DLD1 (cell line): Measurements from ENCODE around the gene TDRD12.

Experiments
- in situ Hi-C: cut with HindIII; loops from 2 replicates; pipeline ENCODE4 v1.10.0; 2017; ENCODE audit warnings: low sequenced_read_pairs

The TDRD12 gene

DNA sequence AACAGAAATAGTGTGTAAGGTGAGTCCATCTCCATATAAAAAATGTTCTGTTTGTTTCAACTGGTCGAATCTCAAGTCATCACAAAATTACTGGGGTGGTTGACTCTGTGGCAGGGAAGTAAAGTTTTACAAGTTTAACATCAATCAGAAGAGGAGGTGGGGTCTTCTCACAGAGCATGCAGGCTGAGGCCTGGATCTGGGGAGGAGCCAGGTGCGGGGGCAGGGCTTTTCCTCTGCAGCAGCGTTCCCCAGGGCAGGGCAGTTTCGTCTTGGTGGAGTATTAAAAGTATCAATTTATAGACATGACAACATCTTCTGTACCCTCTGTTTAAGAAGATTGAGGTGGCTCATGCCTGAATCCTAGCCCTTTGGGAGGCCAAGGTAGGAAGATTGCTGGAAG, 81.2 kb downstream of the TDRD12 start:
- in situ Hi-C loops: no loop called here

- in situ Hi-C loops: no loop called here
These were observed 83.3 kb downstream of the TDRD12 start for GRCh38 chr19:32802840-32803239.

DNA sequence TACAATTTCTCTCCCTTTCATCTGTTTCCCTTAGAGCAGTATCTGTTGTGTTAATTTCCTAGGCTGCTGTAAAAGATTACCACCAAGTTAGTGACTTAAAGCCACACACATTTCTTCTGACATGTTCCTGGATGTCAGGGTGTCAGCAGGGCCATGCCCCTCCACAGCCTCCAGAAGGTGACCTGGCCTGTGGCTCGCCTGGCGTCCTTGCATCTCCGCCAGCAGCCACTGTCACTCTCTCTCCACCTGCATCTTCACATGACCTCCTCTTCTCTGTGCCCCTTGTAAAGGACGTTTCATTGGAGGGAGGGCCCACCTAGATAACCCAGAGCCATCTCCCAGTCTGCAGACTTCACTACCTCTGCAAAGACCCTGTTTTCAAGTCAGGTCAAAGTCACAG, 88.7 kb downstream of the TDRD12 start:
- in situ Hi-C loops: no loop called here

- in situ Hi-C loops: no loop called here
These were observed 89.7 kb downstream of the TDRD12 start for GRCh38 chr19:32809254-32809653.

DNA sequence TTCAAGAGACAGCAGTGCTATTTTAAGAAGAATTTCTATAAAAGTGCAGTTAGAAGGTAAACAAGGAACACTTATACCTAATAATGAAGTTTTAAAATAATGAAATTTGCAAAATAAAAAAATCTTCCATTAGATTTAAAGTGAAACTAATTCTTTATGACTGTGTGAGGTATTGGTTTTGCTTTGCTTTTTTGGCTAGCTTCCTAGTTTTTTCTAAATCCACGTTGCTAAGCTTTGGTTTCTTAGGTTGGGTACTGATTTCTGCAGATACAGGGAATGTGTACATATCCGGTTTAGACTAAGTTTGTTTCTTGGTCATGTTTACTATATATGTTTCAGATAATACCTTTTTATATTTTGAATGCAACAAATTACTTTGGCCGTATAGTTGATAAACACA, 90.2 kb downstream of the TDRD12 start:
- in situ Hi-C loops: no loop called here

DNA sequence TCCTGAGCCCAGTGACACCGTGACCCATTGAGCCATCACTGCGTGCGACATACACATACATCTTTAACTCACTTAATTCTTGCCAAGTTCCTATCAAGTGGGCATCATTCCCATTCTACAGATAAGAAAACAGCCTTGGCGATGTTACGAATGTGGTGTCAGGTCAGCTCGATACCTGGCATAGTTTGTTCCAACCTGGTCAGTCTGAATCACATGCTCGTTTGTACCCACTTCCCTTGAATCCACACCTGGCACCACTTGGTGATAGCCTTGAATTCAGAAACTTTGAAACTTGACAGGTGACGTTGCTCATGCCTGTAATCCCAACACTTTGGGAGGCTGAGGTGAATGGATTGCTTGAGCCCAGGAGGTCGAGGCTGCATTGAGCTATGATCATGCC, 90.9 kb downstream of the TDRD12 start:
- in situ Hi-C loops: no loop called here

DNA sequence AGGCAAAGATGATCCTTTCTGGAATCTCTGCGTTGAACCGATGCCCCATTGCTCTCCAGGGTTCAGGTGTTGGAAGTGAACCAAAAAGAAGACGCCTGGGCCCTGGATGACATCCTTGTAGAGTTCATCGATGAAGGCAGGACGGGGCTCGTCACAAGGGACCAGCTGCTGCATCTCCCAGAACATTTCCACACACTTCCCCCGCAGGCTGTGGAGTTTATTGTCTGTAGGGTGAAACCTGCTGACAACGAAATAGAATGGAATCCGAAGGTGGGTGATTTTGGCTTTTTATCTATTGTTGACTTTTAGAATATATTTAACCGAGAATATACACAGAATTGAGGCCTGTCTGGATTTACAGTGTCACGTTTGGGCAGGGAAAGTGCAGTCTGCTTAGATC, 91.6 kb downstream of the TDRD12 start:
- in situ Hi-C loops: no loop called here

DNA sequence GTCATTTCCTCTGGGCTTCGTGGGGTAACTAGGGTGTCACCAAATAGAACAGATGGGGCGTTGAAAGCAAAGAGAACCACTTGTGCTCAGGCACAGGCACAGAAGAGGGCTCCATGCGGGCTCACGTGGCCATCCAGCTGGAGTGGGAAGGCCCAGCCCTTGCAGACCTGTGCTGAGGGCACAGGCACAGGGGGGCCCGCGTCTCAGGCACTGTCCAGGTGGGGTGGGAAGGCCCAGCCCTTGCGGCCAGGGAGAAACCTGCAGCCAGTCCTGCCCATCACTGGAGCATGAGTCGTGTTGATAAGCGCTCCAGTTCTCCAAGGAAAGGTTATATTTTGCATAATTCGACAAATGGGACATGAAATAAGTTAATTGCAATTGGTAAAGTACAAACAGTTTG, 92.5 kb downstream of the TDRD12 start:
- in situ Hi-C loops: no loop called here

GRCh38 chr19:32812571-32812970, 93.0 kb downstream of the TDRD12 start:
- in situ Hi-C loops: no loop called here

DNA sequence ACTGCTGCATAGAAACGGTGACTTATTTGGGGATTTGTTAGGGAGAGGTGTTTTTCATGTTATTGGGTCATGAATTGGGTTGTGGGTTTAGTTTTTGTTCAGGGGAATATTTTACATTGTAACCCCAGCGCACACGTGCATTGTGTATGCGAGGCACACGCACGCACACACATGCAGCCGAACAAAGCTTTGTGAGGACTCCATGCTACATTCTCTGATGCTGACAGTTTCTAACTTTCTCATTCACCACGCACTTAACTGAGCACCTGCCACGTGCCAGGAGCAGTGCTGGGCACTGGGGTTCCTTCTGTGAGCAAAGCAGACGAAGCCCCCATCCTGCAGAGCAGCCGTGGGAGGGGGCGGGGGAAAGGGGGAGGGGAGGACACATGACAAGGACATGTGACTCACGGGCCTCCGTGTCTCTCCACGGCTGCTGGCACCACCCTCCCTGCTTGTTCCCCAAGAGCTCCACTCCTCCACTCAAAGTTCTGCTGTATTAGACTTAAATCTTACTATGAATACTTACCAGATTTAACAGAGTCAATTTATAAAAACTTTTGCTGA, 94.4 kb downstream of the TDRD12 start:
- in situ Hi-C loops: no loop called here

DNA sequence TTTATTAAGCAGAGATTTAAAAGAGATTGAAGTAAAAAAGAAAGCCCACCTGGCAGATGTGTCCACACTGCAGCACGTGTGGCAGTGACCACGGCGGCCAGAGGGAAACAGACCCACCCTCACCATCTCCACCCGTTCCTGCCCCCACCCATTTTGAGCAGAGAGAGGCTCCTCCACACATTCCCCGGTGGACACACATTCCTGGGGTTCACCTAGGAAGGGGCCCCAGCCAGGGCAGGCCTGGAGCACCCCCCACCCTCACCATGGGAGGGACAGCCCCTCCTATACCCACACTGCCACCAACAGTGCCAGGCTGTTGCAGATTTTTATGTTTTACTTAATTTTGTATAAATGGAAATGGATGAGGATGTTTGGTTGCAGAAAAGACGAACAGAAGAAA, 95.1 kb downstream of the TDRD12 start:
- in situ Hi-C loops: no loop called here

GRCh38 chr19:32816555-32817099, 97.1 kb downstream of the TDRD12 start:
- in situ Hi-C loops: no loop called here

GRCh38 chr19:32817569-32818476, 98.3 kb downstream of the TDRD12 start:
- in situ Hi-C loops: no loop called here

DNA sequence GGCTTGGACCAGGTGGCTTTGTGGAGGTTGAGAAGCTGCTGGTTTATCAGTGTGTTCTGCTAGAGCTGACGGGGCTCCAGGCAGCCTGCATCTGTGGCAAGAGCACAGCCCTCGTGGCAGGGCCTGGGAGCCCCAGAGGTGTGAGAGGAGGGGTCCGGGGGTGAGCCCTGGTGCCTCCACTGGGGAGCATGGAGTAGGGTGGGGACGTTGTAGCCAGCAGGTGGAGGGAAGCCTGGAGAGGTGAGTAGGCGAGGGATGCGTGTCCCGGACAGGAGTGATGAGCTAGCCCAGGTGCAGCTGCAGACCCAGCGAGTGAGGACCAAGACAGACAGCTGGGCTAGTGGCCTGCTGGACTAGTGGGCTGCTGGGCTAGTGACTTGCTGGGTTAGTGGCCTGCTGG, 99.0 kb downstream of the TDRD12 start:
- in situ Hi-C loops: no loop called here

DNA sequence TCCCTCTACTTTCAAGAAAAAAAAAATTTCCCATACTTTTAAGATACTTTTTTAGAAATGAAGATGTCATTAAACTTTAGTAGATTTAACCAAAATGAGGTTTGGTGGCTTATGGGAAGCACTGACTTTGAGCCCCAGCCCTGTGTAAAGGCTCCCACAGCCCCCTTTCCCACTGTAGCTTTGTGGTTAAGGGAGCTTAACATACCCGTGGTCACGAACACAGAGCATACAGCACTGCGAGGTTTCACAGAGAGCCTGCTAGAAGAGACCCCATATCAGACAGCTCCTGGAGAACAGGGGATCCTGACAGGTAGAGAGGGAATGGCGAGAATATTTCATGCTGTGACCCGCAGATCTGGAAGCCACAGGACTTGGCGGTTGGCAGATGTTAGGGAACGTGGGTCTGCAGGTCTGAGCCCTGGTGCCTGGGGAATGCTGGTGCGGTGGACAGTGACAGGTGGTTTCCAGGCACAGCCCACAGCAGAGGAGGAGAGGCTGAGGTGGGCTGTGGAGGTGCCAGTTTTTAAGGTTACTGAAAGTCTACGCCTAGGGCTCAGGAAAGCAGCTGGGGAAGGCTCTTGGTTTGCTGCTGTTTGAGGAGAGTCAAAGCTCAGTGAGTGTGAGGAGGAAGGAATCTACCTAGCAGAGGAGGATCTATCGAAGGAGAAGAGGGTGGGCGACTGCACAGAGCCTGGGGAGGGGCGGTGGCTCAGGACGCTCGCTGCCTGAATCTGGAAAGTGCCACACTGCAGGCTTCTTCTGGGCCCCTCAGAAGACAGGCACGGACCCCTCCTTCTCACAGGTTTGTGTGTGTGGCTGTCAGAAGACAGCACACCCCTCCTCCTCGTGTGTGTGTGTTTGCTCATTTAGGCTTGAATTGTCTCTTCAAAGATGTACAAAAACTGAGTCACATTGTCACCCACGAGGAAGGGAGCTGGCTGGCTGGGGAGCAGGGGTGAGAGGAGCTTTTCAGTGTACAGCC, 100.1 kb downstream of the TDRD12 start:
- in situ Hi-C loops: no loop called here

DNA sequence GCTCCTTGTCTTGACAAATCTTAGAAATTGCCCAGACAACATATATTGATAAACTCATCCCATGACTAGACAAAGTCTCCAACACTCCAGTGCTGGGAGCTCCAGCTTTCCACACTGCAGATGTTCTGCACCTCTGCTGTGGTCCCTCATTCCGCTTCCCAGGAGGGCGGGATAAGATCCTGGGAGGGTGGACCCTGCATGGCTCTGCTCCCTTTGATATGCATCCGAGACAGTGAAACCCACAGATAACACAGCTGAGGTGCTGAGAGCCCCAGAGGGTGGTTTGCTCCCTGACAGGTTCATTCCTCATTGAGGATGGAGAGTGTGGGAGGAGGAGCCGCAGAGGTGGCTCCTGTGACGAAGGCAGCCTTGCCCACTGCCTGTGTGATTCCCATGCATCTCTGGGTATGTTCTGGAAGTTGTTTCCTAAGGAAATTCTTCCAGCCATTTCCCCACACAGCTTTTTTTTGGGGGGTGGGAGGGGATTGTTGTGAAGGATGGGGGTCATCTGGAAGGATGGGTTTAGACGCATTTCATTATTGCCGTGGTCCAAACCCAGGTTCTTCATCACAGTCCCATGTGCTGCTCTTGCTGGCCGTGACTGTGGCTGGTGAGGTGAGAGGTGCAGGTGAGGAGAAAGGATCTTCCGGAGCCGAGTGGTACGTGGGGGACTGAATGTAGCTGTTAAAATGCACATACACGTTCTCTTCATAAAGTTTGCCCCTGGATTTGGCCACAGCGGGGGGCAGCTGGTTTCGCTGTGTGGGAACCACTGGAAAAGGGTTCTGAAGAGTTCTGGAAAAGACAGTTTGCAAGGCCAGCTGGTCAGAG, 103.6 kb downstream of the TDRD12 start:
- in situ Hi-C loops: no loop called here

DNA sequence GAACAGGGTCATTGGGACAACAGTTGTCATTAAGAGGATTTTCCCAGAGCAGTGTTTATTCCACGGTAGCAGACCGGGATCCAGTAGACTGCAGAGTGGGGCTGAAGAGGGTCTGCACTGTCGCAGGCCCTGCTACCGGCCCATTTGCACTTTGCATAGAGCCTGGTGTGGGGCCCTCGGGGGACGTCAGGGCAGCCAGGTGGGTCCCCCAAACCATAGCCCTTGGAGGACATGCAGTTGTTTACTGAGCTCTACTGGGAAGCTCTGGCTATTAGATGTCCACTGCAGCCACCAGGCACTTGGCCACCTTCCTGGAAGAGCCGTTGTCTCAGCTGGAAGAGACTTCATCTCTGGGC, 104.2 kb downstream of the TDRD12 start:
- in situ Hi-C loops: no loop called here

GRCh38 chr19:32824191-32824751, 104.7 kb downstream of the TDRD12 start:
- in situ Hi-C loops: no loop called here

- in situ Hi-C loops: no loop called here
These were observed 105.5 kb downstream of the TDRD12 start for GRCh38 chr19:32824916-32825608.
